ENCODE data around the gene RASGRP2. TPM values are rescaled to one million over a fixed set of nuclear protein-coding genes. Genes with fewer than 3 reads are reported as not detected.

The RASGRP2 gene
- total RNA-seq, 1 experiment from 2014 or later = 2.1 TPM

- DNase-seq (ENCODE audit: low spot score) = no peak
Measured at GRCh38 chr11:64742087-64742888, 1.7 kb downstream of the RASGRP2 start.

GRCh38 chr11:64741375-64742086 is 2.4 kb downstream of the RASGRP2 start:
- DNase-seq (ENCODE audit: low spot score) = no peak

- DNase-seq (ENCODE audit: low spot score) = no peak
Measured at GRCh38 chr11:64739871-64740270, 4.1 kb downstream of the RASGRP2 start.

GRCh38 chr11:64736654-64737053 is 7.3 kb downstream of the RASGRP2 start:
- DNase-seq (ENCODE audit: low spot score) = no peak

GRCh38 chr11:64735725-64736259 is 8.2 kb downstream of the RASGRP2 start:
- DNase-seq (ENCODE audit: low spot score) = no peak

- no peak for DNase-seq (ENCODE audit: low spot score)
Measured at GRCh38 chr11:64734811-64735724, 8.9 kb downstream of the RASGRP2 start.

GRCh38 chr11:64731601-64732000 is 12.3 kb downstream of the RASGRP2 start:
- no peak for DNase-seq (ENCODE audit: low spot score)

- no peak for DNase-seq (ENCODE audit: low spot score)
Measured at GRCh38 chr11:64729851-64730382, 14.0 kb downstream of the RASGRP2 start.

- DNase-seq (ENCODE audit: low spot score) = no peak
Measured at GRCh38 chr11:64728757-64729365, 15.1 kb downstream of the RASGRP2 start.

GRCh38 chr11:64726867-64727530 is 16.9 kb downstream of the RASGRP2 start:
- DNase-seq (ENCODE audit: low spot score) = no peak

GRCh38 chr11:64726211-64726641 is 17.7 kb downstream of the RASGRP2 start:
- DNase-seq (ENCODE audit: low spot score) = no peak

- DNase-seq (ENCODE audit: low spot score) = no peak
Measured at GRCh38 chr11:64724863-64725532, 18.9 kb downstream of the RASGRP2 start.

- DNase-seq (ENCODE audit: low spot score) = no peak
Measured at GRCh38 chr11:64723907-64724862, 19.8 kb downstream of the RASGRP2 start.

GRCh38 chr11:64723117-64723906 is 20.6 kb downstream of the RASGRP2 start, which contains the start of gene NRXN2:
Gene NRXN2 (minus strand): TSS chr11:64723197. CDS start chr11:64713699, 9,498 bp downstream.
- peak; percentile 71 for DNase-seq (ENCODE audit: low spot score)

GRCh38 chr11:64722141-64723065 is 21.5 kb downstream of the RASGRP2 start:
- no peak for DNase-seq (ENCODE audit: low spot score)

GRCh38 chr11:64721359-64721699 is 22.6 kb downstream of the RASGRP2 start:
- DNase-seq (ENCODE audit: low spot score) = no peak

All from A172 (cell line).